Gastroesophageal sphincter (tissue), 3 donors: ENCODE measurements around the gene TCEAL6.
"Not testable (repeated sequence)": the region's sequence is repeated elsewhere in the genome, so short reads cannot be mapped to it uniquely, and the experiment has no call there.

Experiments used
- CTCF ChIP-seq, 4 experiments: fragments of 200-600 bp in 2 of 4; fragments of 450-650 bp in 2 of 4; sonication (generic) in 1 of 4; IDR thresholded peaks; one replicate each; pipeline ENCODE4 v1.5.1; 2017 to 2019; ENCODE audit warnings: antibody characterized with exemption in 4 of 4, mild to moderate bottlenecking in 2 of 4, moderate library complexity in 2 of 4
- POLR2A ChIP-seq, 2 donors: fragments of 450-650 bp; IDR thresholded peaks; one replicate each; pipeline ENCODE4 v1.6.1; 2017; ENCODE audit warnings: antibody characterized with exemption in 2 of 2, mild to moderate bottlenecking in 2 of 2, moderate library complexity in 1 of 2
- POLR2AphosphoS5 ChIP-seq: sonication (generic); formaldehyde crosslinking; IDR thresholded peaks from one replicate; pipeline ENCODE4 v1.6.1; 2017; ENCODE audit warnings: antibody characterized with exemption

DNA sequence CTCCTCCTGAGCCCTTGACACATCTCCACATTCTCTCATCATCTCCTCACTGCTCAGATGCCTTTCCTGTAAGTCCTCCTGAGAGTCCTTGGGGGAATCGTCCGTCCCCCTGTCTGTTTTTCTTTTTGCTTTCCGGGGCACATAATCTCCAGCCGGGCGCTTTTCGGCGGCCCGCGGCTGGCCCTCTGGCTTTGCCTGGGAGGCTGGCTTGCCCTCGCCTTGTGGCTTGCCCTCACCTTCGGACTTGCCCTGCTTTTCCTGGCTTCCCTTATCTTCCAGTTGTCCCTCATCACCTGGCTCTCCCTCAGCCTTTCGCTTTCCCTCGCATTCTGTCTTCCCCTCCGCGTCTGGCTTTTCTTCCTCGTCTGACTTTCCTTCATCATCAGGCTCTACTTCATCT is 1.4 kb downstream of the TCEAL6 start:
- not testable (repeated sequence) for TF ChIP-seq CTCF (IDR thresholded peaks at IDR 0.05); POLR2AphosphoS5; POLR2A (IDR thresholded peaks at IDR 0.05)
